HEK293 (cell line): ENCODE results near the gene PTPRJ.

ENCODE experiments used
- CTCF ChIP-seq: fragments of 450-650 bp; formaldehyde crosslinking; IDR thresholded peaks from 2 replicates; pipeline ENCODE4 v1.5.1; 2016; ENCODE audit warnings: missing biosample characterization, missing genetic modification characterization
- TSHZ1 ChIP-seq: fragments of 450-650 bp; formaldehyde crosslinking; IDR thresholded peaks from 2 replicates; pipeline ENCODE4 v1.5.1; 2016; ENCODE audit warnings: missing biosample characterization, missing genetic modification characterization, borderline replicate concordance
- YY1 ChIP-seq: fragments of 450-650 bp; formaldehyde crosslinking; IDR thresholded peaks from 2 replicates; pipeline ENCODE4 v1.5.1; 2018; ENCODE audit warnings: missing biosample characterization, missing genetic modification characterization
- ZFHX2 ChIP-seq: fragments of 450-650 bp; formaldehyde crosslinking; conservative IDR thresholded peaks from 2 replicates; pipeline ENCODE4 v1.5.1; 2016; ENCODE audit warnings: missing biosample characterization, missing genetic modification characterization
- ZNF138 ChIP-seq: fragments of 450-650 bp; formaldehyde crosslinking; IDR thresholded peaks from 2 replicates; pipeline ENCODE4 v1.5.1; 2016; ENCODE audit warnings: missing biosample characterization, missing genetic modification characterization, borderline replicate concordance
- ZNF140 ChIP-seq: fragments of 450-650 bp; formaldehyde crosslinking; IDR thresholded peaks from 2 replicates; pipeline ENCODE4 v1.5.1; 2016; ENCODE audit warnings: missing biosample characterization, missing genetic modification characterization
- ZNF292 ChIP-seq: fragments of 450-650 bp; formaldehyde crosslinking; IDR thresholded peaks from 2 replicates; pipeline ENCODE4 v1.5.1; 2016; ENCODE audit warnings: low read depth, missing biosample characterization, missing genetic modification characterization, borderline replicate concordance
- ZNF335 ChIP-seq: fragments of 450-650 bp; formaldehyde crosslinking; conservative IDR thresholded peaks from 2 replicates; pipeline ENCODE4 v1.5.1; 2016; ENCODE audit warnings: missing biosample characterization, missing genetic modification characterization
- ZNF747 ChIP-seq: fragments of 450-650 bp; formaldehyde crosslinking; IDR thresholded peaks from 2 replicates; pipeline ENCODE4 v1.5.1; 2016; ENCODE audit warnings: missing biosample characterization, missing genetic modification characterization
- ZSCAN18 ChIP-seq: fragments of 450-650 bp; formaldehyde crosslinking; IDR thresholded peaks from 2 replicates; pipeline ENCODE4 v1.5.1; 2016; ENCODE audit warnings: missing biosample characterization, missing genetic modification characterization
- TF ChIP-seq, protein P1 (sequence below): fragments of 450-650 bp; formaldehyde crosslinking; IDR thresholded peaks from 2 replicates; pipeline ENCODE4 v1.5.1; 2016; ENCODE audit warnings: missing biosample characterization, missing genetic modification characterization, low read depth

DNA sequence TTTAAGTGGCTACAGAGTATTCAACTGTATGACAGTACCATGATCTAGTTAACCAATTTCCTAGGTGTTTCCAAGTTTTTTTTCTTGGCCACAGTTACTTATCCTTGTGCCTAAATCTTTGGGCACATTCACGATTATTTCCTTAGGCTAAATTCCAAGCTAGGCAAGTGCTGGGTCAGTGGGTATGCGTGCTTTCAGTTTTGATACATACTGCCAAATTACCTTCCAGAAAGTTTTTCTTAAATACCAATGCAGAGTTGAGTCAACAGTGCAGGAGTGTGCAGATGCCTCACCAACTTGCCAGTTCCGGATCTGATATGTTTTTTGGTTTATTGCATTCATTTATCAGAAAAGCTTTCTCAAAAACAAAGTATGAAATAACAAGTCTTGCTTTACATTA lies 168.4 kb downstream of the PTPRJ start:
- TF ChIP-seq CTCF (tag by site-specific recombination) (no peak), ZNF292 (tag by site-specific recombination) (no peak), ZSCAN18 (tag by site-specific recombination) (no peak), ZNF747 (no peak), YY1 (no peak), TSHZ1 (no peak), ZNF138 (tag by site-specific recombination) (no peak), ZNF140 (tag by site-specific recombination) (no peak), ZFHX2 (tag by site-specific recombination) (no peak), ZNF335 (tag by site-specific recombination) (no peak)
- TF ChIP-seq, protein P1, sequence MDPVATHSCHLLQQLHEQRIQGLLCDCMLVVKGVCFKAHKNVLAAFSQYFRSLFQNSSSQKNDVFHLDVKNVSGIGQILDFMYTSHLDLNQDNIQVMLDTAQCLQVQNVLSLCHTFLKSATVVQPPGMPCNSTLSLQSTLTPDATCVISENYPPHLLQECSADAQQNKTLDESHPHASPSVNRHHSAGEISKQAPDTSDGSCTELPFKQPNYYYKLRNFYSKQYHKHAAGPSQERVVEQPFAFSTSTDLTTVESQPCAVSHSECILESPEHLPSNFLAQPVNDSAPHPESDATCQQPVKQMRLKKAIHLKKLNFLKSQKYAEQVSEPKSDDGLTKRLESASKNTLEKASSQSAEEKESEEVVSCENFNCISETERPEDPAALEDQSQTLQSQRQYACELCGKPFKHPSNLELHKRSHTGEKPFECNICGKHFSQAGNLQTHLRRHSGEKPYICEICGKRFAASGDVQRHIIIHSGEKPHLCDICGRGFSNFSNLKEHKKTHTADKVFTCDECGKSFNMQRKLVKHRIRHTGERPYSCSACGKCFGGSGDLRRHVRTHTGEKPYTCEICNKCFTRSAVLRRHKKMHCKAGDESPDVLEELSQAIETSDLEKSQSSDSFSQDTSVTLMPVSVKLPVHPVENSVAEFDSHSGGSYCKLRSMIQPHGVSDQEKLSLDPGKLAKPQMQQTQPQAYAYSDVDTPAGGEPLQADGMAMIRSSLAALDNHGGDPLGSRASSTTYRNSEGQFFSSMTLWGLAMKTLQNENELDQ (tag by site-specific recombination), result no peak
